Neural progenitor cell (in vitro differentiated cells): Measurements from ENCODE around the gene CHD9NB. TPM values are rescaled to one million over a fixed set of nuclear protein-coding genes. Genes with fewer than 3 reads are reported as not detected.

ENCODE experiments used
- DNase-seq: peaks from one replicate; pipeline ENCODE4 v3.0.0-alpha.2; 2016; ENCODE audit warnings: low spot score
- H2AFZ ChIP-seq: fragments of 200-600 bp; sonication (generic); replicated peaks from 2 replicates; pipeline ENCODE4 v1.6.1; 2016; ENCODE audit warnings: antibody characterized with exemption
- H3F3A ChIP-seq: fragments of 200-600 bp; sonication (generic); 2 replicates; pipeline ENCODE4 v1.6.1; 2016; ENCODE audit warnings: antibody characterized with exemption, low read depth
- H3K27ac ChIP-seq: fragments of 200-600 bp; sonication (generic); 2 replicates; pipeline ENCODE4 v1.5.1; 2016; ENCODE audit warnings: mild to moderate bottlenecking
- H3K27me3 ChIP-seq: fragments of 200-600 bp; sonication (generic); 2 replicates; pipeline ENCODE4 v1.6.1; 2016; ENCODE audit warnings: mild to moderate bottlenecking, moderate library complexity
- H3K36me3 ChIP-seq: fragments of 200-600 bp; sonication (generic); 2 replicates; pipeline ENCODE4 v1.5.1; 2016
- H3K4me1 ChIP-seq: fragments of 200-600 bp; sonication (generic); 2 replicates; pipeline ENCODE4 v1.6.1; 2016; ENCODE audit warnings: mixed run types
- H3K4me2 ChIP-seq: fragments of 200-600 bp; sonication (generic); 2 replicates; pipeline ENCODE4 v1.6.1; 2016
- H3K4me3 ChIP-seq: fragments of 200-600 bp; sonication (generic); 2 replicates; pipeline ENCODE4 v1.5.1; 2016
- H3K79me2 ChIP-seq: fragments of 200-600 bp; sonication (generic); 2 replicates; pipeline ENCODE4 v1.6.1; 2016; ENCODE audit warnings: low read depth
- H3K9ac ChIP-seq: fragments of 200-600 bp; sonication (generic); 2 replicates; pipeline ENCODE4 v1.6.1; 2016
- H3K9me3 ChIP-seq: fragments of 200-600 bp; sonication (generic); 2 replicates; pipeline ENCODE4 v1.5.1; 2016; ENCODE audit warnings: low read depth
- H4K20me1 ChIP-seq: fragments of 200-600 bp; sonication (generic); 2 replicates; pipeline ENCODE4 v1.6.1; 2016; ENCODE audit warnings: low read depth
- H3K27ac Mint-ChIP-seq: 3 replicates; pipeline ENCODE4 v1.8.0; 2021; ENCODE audit warnings: mixed read lengths
- H3K27me3 Mint-ChIP-seq: 2 replicates; pipeline ENCODE4 v1.8.0; 2022; ENCODE audit warnings: low read depth, mild to moderate bottlenecking, inconsistent platforms, moderate library complexity, mixed read lengths; ENCODE audit not compliant: insufficient read depth
- H3K36me3 Mint-ChIP-seq: 3 replicates; pipeline ENCODE4 v1.8.0; 2021; ENCODE audit warnings: mixed read lengths
- H3K4me1 Mint-ChIP-seq: 3 replicates; pipeline ENCODE4 v1.8.0; 2021; ENCODE audit warnings: mixed read lengths
- H3K4me3 Mint-ChIP-seq: 3 replicates; pipeline ENCODE4 v1.8.0; 2021; ENCODE audit warnings: mild to moderate bottlenecking, moderate library complexity, mixed read lengths
- H3K9me3 Mint-ChIP-seq: 3 replicates; pipeline ENCODE4 v1.8.0; 2020; ENCODE audit warnings: mixed read lengths
- EZH2 ChIP-seq: fragments of 200-600 bp; sonication (generic); IDR thresholded peaks from 2 replicates; pipeline ENCODE4 v1.6.1; 2017; ENCODE audit warnings: antibody characterized with exemption, mild to moderate bottlenecking, moderate library complexity
- EZH2phosphoT487 ChIP-seq: fragments of 200-600 bp; sonication (generic); IDR thresholded peaks from 2 replicates; pipeline ENCODE4 v1.6.1; 2017; ENCODE audit warnings: antibody characterized with exemption
- total RNA-seq: library from RNA; depleted of rRNA; stranded (reverse); fragments of >200 nt; gene quantifications from 2 replicates; pipeline ENCODE4 v1.2.3, GENCODE V29; 2015; ENCODE audit warnings: low replicate concordance
- TF ChIP-seq, protein P1 (sequence below): fragments of 200-600 bp; sonication (generic); IDR thresholded peaks from 2 replicates; pipeline ENCODE4 v1.5.1; 2017; ENCODE audit warnings: antibody characterized with exemption, mild to moderate bottlenecking

CHD9NB gene
- total RNA-seq, 1 donor from 2014 or later: 4.1 TPM

DNA sequence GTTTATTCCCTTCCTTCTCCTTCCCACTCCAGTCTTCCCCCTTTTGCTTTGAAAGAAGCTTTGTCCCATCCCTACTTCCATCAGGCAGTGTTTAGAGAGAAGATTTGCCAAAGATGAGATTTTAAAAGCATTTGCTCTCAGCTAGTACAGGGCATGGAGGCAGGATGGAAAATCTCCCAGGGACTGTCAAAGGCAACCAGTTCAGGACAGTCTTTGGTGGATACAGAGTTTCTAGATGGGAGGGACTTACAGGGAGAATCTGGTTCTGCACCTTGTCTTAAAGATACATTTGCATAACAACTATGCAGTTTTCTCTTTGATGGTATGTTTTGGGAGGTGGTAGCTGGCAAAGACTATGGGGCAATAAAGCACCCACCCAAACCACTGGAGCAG, 28.3 kb upstream of the CHD9NB start:
- TF ChIP-seq EZH2phosphoT487 (no peak), EZH2 (no peak)
- TF ChIP-seq, protein P1, sequence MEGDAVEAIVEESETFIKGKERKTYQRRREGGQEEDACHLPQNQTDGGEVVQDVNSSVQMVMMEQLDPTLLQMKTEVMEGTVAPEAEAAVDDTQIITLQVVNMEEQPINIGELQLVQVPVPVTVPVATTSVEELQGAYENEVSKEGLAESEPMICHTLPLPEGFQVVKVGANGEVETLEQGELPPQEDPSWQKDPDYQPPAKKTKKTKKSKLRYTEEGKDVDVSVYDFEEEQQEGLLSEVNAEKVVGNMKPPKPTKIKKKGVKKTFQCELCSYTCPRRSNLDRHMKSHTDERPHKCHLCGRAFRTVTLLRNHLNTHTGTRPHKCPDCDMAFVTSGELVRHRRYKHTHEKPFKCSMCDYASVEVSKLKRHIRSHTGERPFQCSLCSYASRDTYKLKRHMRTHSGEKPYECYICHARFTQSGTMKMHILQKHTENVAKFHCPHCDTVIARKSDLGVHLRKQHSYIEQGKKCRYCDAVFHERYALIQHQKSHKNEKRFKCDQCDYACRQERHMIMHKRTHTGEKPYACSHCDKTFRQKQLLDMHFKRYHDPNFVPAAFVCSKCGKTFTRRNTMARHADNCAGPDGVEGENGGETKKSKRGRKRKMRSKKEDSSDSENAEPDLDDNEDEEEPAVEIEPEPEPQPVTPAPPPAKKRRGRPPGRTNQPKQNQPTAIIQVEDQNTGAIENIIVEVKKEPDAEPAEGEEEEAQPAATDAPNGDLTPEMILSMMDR: no peak
- Histone ChIP-seq H3K27me3 (no peaks in the 10 kb centered on the region), H3K79me2 (no peaks in the 10 kb centered on the region), H3K27ac (no peak overlapping the region), H3K4me3 (no peak overlapping the region), H3F3A (no peaks in the 10 kb centered on the region), H3K9me3 (no peaks in the 10 kb centered on the region), H3K9ac (no peak overlapping the region), H2AFZ (no peak overlapping the region), H3K4me2 (no peak overlapping the region), H3K36me3 (no peaks in the 10 kb centered on the region), H4K20me1 (no peaks in the 10 kb centered on the region), H3K4me1 (peaks cover 22% of the 10 kb centered on the region)
- peak overlapping the region; percentile 3 for H3K4me3 Mint-ChIP-seq
- peaks cover 56% of the 10 kb centered on the region for H3K4me1 Mint-ChIP-seq
- peaks cover 6% of the 10 kb centered on the region for H3K36me3 Mint-ChIP-seq
- H3K27me3 Mint-ChIP-seq: peaks cover 9% of the 10 kb centered on the region
- H3K9me3 Mint-ChIP-seq: peaks cover 7% of the 10 kb centered on the region
- DNase-seq: no peak
- H3K27ac Mint-ChIP-seq: peak overlapping the region; percentile 94

DNA sequence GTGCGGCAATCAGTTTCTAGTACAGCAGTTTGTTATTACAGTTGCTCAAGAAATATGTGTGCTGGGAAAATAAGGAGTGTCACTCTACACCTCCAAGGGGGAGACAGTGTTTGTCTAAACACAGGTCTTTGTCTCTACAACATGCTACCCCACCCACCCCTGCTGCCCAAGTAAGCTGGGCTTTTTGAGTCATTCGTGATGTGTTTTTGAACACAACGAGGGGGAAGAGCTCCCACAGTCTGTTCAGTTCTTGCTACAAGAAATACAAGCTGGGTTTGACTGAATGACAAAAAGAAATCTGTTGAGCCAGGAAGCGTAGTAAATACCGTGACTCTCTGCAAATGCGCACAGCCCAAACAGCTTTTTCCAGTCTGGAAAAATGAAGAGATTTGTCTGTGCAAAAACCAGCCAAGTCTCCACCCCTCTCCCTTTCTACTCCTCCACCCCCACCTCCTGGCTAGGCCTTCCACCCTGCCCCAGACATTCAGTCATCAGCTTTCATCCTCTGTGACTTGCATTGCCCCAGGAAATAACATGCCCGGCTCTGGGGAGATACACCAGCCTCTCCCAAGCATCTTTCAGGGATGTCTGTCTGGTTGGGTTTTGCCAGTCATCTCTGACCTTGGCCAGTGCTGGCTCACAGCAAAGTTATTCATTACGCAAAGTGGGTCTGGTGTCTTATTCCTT, 27.8 kb upstream of the CHD9NB start:
- Histone ChIP-seq H3K4me2 (no peak overlapping the region), H3K27ac (no peak overlapping the region), H3K4me3 (no peak overlapping the region), H3F3A (no peaks in the 10 kb centered on the region), H3K4me1 (peaks cover 18% of the 10 kb centered on the region), H2AFZ (no peak overlapping the region), H3K9ac (no peak overlapping the region), H3K79me2 (no peaks in the 10 kb centered on the region), H3K9me3 (no peaks in the 10 kb centered on the region), H4K20me1 (no peaks in the 10 kb centered on the region), H3K36me3 (no peaks in the 10 kb centered on the region), H3K27me3 (no peaks in the 10 kb centered on the region)
- Mint-ChIP-seq H3K4me3 (peak overlapping the region; percentile 3), H3K36me3 (peaks cover 11% of the 10 kb centered on the region), H3K4me1 (peaks cover 51% of the 10 kb centered on the region), H3K27ac (peak overlapping the region; percentile 94), H3K9me3 (peaks cover 13% of the 10 kb centered on the region), H3K27me3 (peaks cover 7% of the 10 kb centered on the region)
- TF ChIP-seq EZH2phosphoT487: no peak
- no peak for TF ChIP-seq EZH2
- TF ChIP-seq, protein P1: no peak
- no peak for DNase-seq

DNA sequence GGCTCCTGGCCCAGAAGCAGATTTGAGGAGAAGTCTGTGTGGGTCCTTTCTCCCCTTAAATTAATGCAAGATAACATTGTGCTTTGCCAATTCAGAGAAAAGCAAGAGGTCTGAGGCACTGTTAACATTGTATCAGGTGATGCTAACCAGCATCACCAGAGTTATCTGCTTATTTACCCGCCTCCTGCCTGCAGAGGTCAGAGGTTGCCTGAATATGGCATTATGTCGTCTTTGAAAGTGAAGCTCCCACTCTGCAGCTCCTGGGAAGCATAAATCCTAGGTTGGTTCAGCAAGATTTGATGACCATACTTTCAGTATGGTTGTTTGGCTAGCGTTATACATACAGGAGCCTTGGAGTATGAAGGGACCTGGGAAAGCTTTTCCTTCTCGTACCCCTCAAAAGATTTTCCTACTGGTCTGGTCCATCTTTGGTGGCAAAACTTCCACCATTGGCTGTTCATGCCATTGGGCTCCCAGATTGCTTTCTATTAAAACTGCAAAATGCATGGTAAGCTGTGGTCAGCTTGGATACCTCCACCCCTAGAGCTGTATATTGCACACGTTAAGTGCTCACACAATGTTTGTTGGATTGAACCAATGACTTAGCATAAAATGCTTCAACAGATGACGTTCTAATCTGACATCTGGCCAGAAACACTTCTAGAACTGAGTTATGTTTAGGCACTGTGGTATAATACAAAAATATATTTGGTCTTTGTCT, 26.2 kb upstream of the CHD9NB start:
- Mint-ChIP-seq H3K27ac (no peak overlapping the region), H3K27me3 (peaks cover 4% of the 10 kb centered on the region), H3K4me3 (no peak overlapping the region)

More for the DNA sequence above, 26.2 kb upstream of the CHD9NB start:
- Mint-ChIP-seq H3K36me3 (peaks cover 19% of the 10 kb centered on the region), H3K4me1 (peaks cover 38% of the 10 kb centered on the region), H3K9me3 (peaks cover 26% of the 10 kb centered on the region)
- H3K4me1 ChIP-seq: peaks cover 14% of the 10 kb centered on the region
- H3K9me3 ChIP-seq: no peaks in the 10 kb centered on the region
- H3K4me2 ChIP-seq: no peak overlapping the region
- DNase-seq: no peak
- no peak overlapping the region for H3K4me3 ChIP-seq
- no peaks in the 10 kb centered on the region for H3K27me3 ChIP-seq
- TF ChIP-seq EZH2phosphoT487: no peak
- TF ChIP-seq, protein P1: no peak
- no peak for TF ChIP-seq EZH2
- H3K36me3 ChIP-seq: no peaks in the 10 kb centered on the region
- no peaks in the 10 kb centered on the region for H4K20me1 ChIP-seq
- no peaks in the 10 kb centered on the region for H3K79me2 ChIP-seq
- no peak overlapping the region for H2AFZ ChIP-seq
- H3K9ac ChIP-seq: no peak overlapping the region
- no peaks in the 10 kb centered on the region for H3F3A ChIP-seq
- no peak overlapping the region for H3K27ac ChIP-seq
